Keratinocyte (primary cell): Measurements from ENCODE around the gene PDGFB. TPM values are rescaled to one million over a fixed set of nuclear protein-coding genes. Genes with fewer than 3 reads are reported as not detected.
A peak's percentile ranks its signal among the peaks of the same experiment; 100 is the strongest.

Experiments used
- DNase-seq: peaks from one replicate; pipeline ENCODE4 v3.0.0-alpha.2; 2011; ENCODE audit warnings: low read depth, missing footprints, low spot score
- FAIRE-seq: peaks from 2 replicates; lab custom pipeline; 2011; peaks lifted over from hg19 to GRCh38; lab: Jason Lieb, UNC
- H2AFZ ChIP-seq: 2 replicates; pipeline ENCODE4 v1.6.0; 2012; ENCODE audit warnings: low read length, control low read depth, inconsistent platforms; ENCODE audit not compliant: control insufficient read depth
- H3K27ac ChIP-seq: 2 replicates; pipeline ENCODE4 v1.5.1; 2011; ENCODE audit warnings: low read length; ENCODE audit not compliant: control insufficient read depth, insufficient read depth
- H3K27me3 ChIP-seq: 3 replicates; pipeline ENCODE4 v1.6.0; 2011; ENCODE audit warnings: low read length; ENCODE audit not compliant: control insufficient read depth, insufficient read depth; ENCODE audit errors: extremely low read depth
- H3K36me3 ChIP-seq, 2 experiments: 2 replicates in 1 of 2; 3 replicates in 1 of 2; pipeline ENCODE4 v1.5.1; 2011; ENCODE audit warnings: low read length in 2 of 2, mild to moderate bottlenecking in 1 of 2; ENCODE audit not compliant: control insufficient read depth in 2 of 2, insufficient read depth in 2 of 2; ENCODE audit errors: extremely low read depth in 1 of 2
- H3K4me1 ChIP-seq: 3 replicates; pipeline ENCODE4 v1.5.1; 2011; ENCODE audit warnings: low read length; ENCODE audit not compliant: control insufficient read depth, insufficient read depth; ENCODE audit errors: extremely low read depth
- H3K4me2 ChIP-seq: 3 replicates; pipeline ENCODE4 v1.6.0; 2011; ENCODE audit warnings: low read depth, low read length; ENCODE audit not compliant: control insufficient read depth, insufficient read depth; ENCODE audit errors: extremely low read depth
- H3K4me3 ChIP-seq, 3 experiments: fragments of 200-600 bp in 1 of 3; sonication (generic) in 1 of 3; 2 replicates in 2 of 3; 3 replicates in 1 of 3; pipeline ENCODE4 v1.5.1; 2011 to 2016; ENCODE audit warnings: low read length in 3 of 3, mild to moderate bottlenecking in 3 of 3, control low read depth in 2 of 3, inconsistent platforms in 1 of 3, low read depth in 1 of 3, mixed read lengths in 1 of 3, mixed run types in 1 of 3, moderate library complexity in 1 of 3; ENCODE audit not compliant: control insufficient read depth in 2 of 3, insufficient read depth in 2 of 3; ENCODE audit errors: extremely low read depth in 1 of 3
- H3K79me2 ChIP-seq: 2 replicates; pipeline ENCODE4 v1.6.0; 2012; ENCODE audit warnings: low read length; ENCODE audit not compliant: control insufficient read depth, insufficient read depth
- H3K9ac ChIP-seq: 3 replicates; pipeline ENCODE4 v1.6.0; 2011; ENCODE audit warnings: low read length; ENCODE audit not compliant: control insufficient read depth, insufficient read depth; ENCODE audit errors: extremely low read depth
- H3K9me1 ChIP-seq: 3 replicates; pipeline ENCODE4 v1.6.0; 2011; ENCODE audit warnings: low read length; ENCODE audit not compliant: control insufficient read depth, insufficient read depth; ENCODE audit errors: extremely low read depth
- H3K9me3 ChIP-seq: 2 replicates; pipeline ENCODE4 v1.5.1; 2012; ENCODE audit warnings: low read depth, low read length; ENCODE audit not compliant: control insufficient read depth
- H4K20me1 ChIP-seq: 3 replicates; pipeline ENCODE4 v1.6.0; 2011; ENCODE audit warnings: low read length; ENCODE audit not compliant: control insufficient read depth, insufficient read depth; ENCODE audit errors: extremely low read depth
- CTCF ChIP-seq, 3 experiments: IDR thresholded peaks in 1 of 3; conservative IDR thresholded peaks in 1 of 3; optimal IDR thresholded peaks in 1 of 3; 2 replicates in 2 of 3; 3 replicates in 1 of 3; pipeline versions ENCODE3 to v1.5.1; 2011; ENCODE audit warnings: low read length in 3 of 3, mild to moderate bottlenecking in 3 of 3, moderate library complexity in 2 of 3, control low read depth in 1 of 3, inconsistent platforms in 1 of 3; ENCODE audit not compliant: insufficient read depth in 2 of 3; ENCODE audit errors: extremely low read depth in 1 of 3
- EZH2 ChIP-seq: IDR thresholded peaks from one replicate; pipeline ENCODE4 v1.6.1; 2012; ENCODE audit warnings: inconsistent platforms, mild to moderate bottlenecking, low read length, moderate library complexity
- dilution Hi-C: fragments of 300-500 bp; cut with MboI; formaldehyde crosslinking; loops from one replicate; pipeline ENCODE4 v1.7.0; 2020; ENCODE audit warnings: low sequenced_read_pairs; ENCODE audit not compliant: extremely low pct_ligation_motif_present
- polyA plus RNA-seq, 5 experiments: library from polyadenylated mRNA; depleted of rRNA in 3 of 5; stranded (reverse) in 3 of 5; stranded (forward) in 1 of 5; unstranded in 1 of 5; fragments of >200 nt; gene quantifications; 1 replicate in 1 of 5; 2 replicates in 3 of 5; 3 replicates in 1 of 5; pipeline versions ENCODE4 v1.2.1 to v1.2.3, GENCODE V29; 2011 to 2012; ENCODE audit warnings: missing spikeins in 2 of 5, low read depth in 1 of 5, low replicate concordance in 1 of 5

The PDGFB gene
- polyA plus RNA-seq, 1 donor (not counting 4 experiments of a cell fraction or from before 2014, with no cell fraction given): 6.0 TPM

- dilution Hi-C loops: no loop called here
- H3K36me3 ChIP-seq: no peaks in the 10 kb centered on the region
- peaks cover 14% of the 10 kb centered on the region for H3K27me3 ChIP-seq
- FAIRE-seq (peak; percentile 60), DNase-seq (no peak)
- H3K9ac ChIP-seq: peak overlapping the region; percentile 78
- H4K20me1 ChIP-seq: no peaks in the 10 kb centered on the region
- no peak for TF ChIP-seq EZH2
- TF ChIP-seq CTCF (optimal IDR thresholded peaks at IDR 0.05 in 1 of 3, IDR thresholded peaks at IDR 0.05 in 1 of 3, conservative IDR thresholded peaks at IDR 0.05 in 1 of 3; ENCODE audit: extremely low read depth in 1 of 3, insufficient read depth in 2 of 3, low read length in 3 of 3): no peak
- H3K9me3 ChIP-seq: no peaks in the 10 kb centered on the region
- H3K79me2 ChIP-seq: no peaks in the 10 kb centered on the region
- peak overlapping the region in 1 of 3 experiments; percentile 42 for H3K4me3 ChIP-seq
- peaks cover 33% of the 10 kb centered on the region for H3K4me1 ChIP-seq
- no peaks in the 10 kb centered on the region for H3K9me1 ChIP-seq
- H2AFZ ChIP-seq: peak overlapping the region; percentile 68
- peak overlapping the region; percentile 45 for H3K4me2 ChIP-seq
- peak overlapping the region; percentile 58 for H3K27ac ChIP-seq
Measured at GRCh38 chr22:39254789-39255298, 10.1 kb upstream of the PDGFB start.

DNA sequence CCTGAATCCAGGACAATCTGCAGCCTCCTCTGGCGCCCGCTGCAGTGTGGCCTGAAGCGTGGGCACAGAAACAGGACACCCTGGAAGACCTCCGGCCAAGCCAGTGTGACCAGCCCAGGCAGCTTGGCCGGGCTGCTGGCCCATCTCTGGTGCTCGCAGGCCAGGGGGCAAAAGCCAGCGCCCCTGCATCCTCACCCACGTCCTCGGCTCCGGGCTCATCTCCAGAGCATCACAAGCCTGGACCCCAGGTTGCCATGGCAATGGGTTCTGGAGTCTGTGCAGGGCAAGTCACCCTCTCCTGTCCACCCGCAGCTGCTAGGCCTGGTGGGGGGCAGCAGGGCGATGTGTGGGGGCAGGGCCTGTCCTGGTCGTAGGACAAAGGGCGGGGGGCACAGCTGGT lies 9.3 kb upstream of the PDGFB start:
- FAIRE-seq: no peak
- peak overlapping the region; percentile 28 for H3K9ac ChIP-seq

More for the DNA sequence above, 9.3 kb upstream of the PDGFB start:
- Histone ChIP-seq H3K4me2 (peak overlapping the region; percentile 89), H3K9me3 (no peaks in the 10 kb centered on the region), H3K27ac (peak overlapping the region; percentile 69), H2AFZ (no peak overlapping the region), H3K27me3 (peaks cover 14% of the 10 kb centered on the region), H3K36me3 (no peaks in the 10 kb centered on the region), H3K9me1 (no peaks in the 10 kb centered on the region), H4K20me1 (no peaks in the 10 kb centered on the region), H3K4me3 (peak overlapping the region in 1 of 3 experiments; percentile 19), H3K4me1 (peaks cover 33% of the 10 kb centered on the region), H3K79me2 (no peaks in the 10 kb centered on the region)
- dilution Hi-C loops: no loop called here
- DNase-seq: no peak
- TF ChIP-seq EZH2: no peak
- TF ChIP-seq CTCF (optimal IDR thresholded peaks at IDR 0.05 in 1 of 3, IDR thresholded peaks at IDR 0.05 in 1 of 3, conservative IDR thresholded peaks at IDR 0.05 in 1 of 3; ENCODE audit: extremely low read depth in 1 of 3, insufficient read depth in 2 of 3, low read length in 3 of 3): no peak
